ENCODE measurements around the gene ZNF629. TPM values are rescaled to one million over a fixed set of nuclear protein-coding genes. Genes with fewer than 3 reads are reported as not detected.
A peak's percentile ranks its signal among the peaks of the same experiment; 100 is the strongest.

The ZNF629 gene
- polyA plus RNA-seq, 3 donors = 0.27 to 2.0 (median 0.73) TPM

DNA sequence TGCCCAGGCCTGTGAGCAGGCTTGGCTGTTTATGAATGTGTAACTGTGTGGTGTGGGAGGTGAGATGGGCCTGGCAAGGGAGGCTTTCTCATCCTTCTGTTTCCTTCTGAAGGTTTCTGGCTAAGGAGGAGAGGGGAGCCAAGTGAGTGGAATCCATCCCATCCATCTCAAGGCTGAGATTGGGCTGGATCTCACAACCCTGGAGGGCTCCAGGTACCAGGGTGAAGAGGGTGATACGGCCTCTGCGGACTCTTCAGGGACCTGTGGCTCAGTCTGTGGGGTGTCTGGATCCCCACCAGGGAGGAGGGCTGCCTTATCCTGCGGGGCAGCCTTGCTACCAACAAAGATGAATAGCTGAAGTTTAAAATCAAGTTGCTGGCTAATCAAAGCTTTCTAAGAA lies 7.0 kb downstream of the ZNF629 start:
- peak overlapping the region in 1 of 3 experiments; percentile 54 for H3K4me3 ChIP-seq (replicated peaks in 1 of 3; ENCODE audit: low read depth in 2 of 3, low read length in 3 of 3)
- H3K4me1 Mint-ChIP-seq = peaks cover 54% of the 10 kb centered on the region
- TF ChIP-seq, protein P1, sequence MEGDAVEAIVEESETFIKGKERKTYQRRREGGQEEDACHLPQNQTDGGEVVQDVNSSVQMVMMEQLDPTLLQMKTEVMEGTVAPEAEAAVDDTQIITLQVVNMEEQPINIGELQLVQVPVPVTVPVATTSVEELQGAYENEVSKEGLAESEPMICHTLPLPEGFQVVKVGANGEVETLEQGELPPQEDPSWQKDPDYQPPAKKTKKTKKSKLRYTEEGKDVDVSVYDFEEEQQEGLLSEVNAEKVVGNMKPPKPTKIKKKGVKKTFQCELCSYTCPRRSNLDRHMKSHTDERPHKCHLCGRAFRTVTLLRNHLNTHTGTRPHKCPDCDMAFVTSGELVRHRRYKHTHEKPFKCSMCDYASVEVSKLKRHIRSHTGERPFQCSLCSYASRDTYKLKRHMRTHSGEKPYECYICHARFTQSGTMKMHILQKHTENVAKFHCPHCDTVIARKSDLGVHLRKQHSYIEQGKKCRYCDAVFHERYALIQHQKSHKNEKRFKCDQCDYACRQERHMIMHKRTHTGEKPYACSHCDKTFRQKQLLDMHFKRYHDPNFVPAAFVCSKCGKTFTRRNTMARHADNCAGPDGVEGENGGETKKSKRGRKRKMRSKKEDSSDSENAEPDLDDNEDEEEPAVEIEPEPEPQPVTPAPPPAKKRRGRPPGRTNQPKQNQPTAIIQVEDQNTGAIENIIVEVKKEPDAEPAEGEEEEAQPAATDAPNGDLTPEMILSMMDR (IDR thresholded peaks at IDR 0.05) = no peak
- 94% methylated on average over 3 of the region's 3 CpGs for WGBS (ENCODE audit: insufficient coverage)
- H3K27me3 Mint-ChIP-seq (ENCODE audit: low read depth in 3 of 3) = peaks cover 0 to 3% (median 2%) of the 10 kb centered on the region in 3 donors
- peak overlapping the region in 3 of 7 donors; percentile 1 to 61 (median 11) for H3K27ac Mint-ChIP-seq
- peak overlapping the region; percentile 32 for H3K9ac ChIP-seq (ENCODE audit: insufficient read depth, low read length, poor library complexity, severe bottlenecking)
- peaks cover 5% of the 10 kb centered on the region for H4K20me1 ChIP-seq (ENCODE audit: insufficient read depth, low read length)
- no peaks in the 10 kb centered on the region for H3K27me3 ChIP-seq (ENCODE audit: control insufficient read depth in 2 of 2, insufficient read depth in 2 of 2, low read length in 2 of 2)
- no peaks in the 10 kb centered on the region for H3K9me3 ChIP-seq (replicated peaks in 1 of 2; ENCODE audit: control insufficient read depth in 1 of 2, insufficient read depth in 1 of 2, low read length in 2 of 2)
- H3K4me2 ChIP-seq (replicated peaks; ENCODE audit: extremely low read depth, low read length, poor library complexity, severe bottlenecking) = peak overlapping the region; percentile 60
- peaks cover 0 to 2% (median 0%) of the 10 kb centered on the region in 7 donors for H3K9me3 Mint-ChIP-seq
- peaks cover 19 to 25% of the 10 kb centered on the region in 2 donors for H3K36me3 ChIP-seq (replicated peaks in 1 of 2; ENCODE audit: control insufficient read depth in 1 of 2, insufficient read depth in 2 of 2, low read length in 2 of 2)
- peaks cover 16 to 28% of the 10 kb centered on the region in 2 donors for H3K36me3 Mint-ChIP-seq
- no peak for DNase-seq
- H3K79me2 ChIP-seq (ENCODE audit: insufficient read depth, low read length) = peaks cover 14% of the 10 kb centered on the region
- H3K4me1 ChIP-seq (ENCODE audit: control insufficient read depth in 1 of 2, insufficient read depth in 2 of 2, low read length in 2 of 2) = peaks cover 29 to 38% of the 10 kb centered on the region in 2 donors
- peak overlapping the region in 1 of 2 donors; percentile 30 for H3K27ac ChIP-seq (ENCODE audit: low read depth in 1 of 2, low read length in 2 of 2)
- peak overlapping the region; percentile 39 to 75 for H3K4me3 Mint-ChIP-seq
- peak overlapping the region; percentile 76 for H2AFZ ChIP-seq (ENCODE audit: insufficient read depth, low read depth, low read length, poor library complexity, severe bottlenecking)
- intact Hi-C loops (cut with micrococcal nuclease) = no loop called here

DNA sequence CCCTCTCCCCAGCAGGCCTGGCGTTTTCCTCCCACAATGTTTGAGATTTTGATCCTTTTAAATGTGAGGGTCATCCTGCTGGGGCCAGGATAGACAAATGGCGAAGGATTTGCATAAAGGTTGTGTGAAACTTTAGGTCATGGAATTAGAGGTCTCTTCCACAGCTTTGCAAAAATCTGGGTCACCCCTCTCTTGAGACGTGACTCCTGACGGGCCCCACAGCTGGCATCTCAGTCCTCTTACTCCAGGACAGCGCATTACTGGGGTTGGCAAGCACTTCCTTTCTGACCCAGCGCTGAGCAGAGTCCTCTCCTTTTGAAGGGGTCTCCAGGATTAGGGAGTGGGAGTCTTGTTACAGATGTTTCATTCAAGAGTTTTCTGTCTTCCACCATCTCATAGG lies 7.4 kb downstream of the ZNF629 start:
- Histone ChIP-seq H3K4me1 (ENCODE audit: control insufficient read depth in 1 of 2, insufficient read depth in 2 of 2, low read length in 2 of 2) (peaks cover 33 to 43% of the 10 kb centered on the region in 2 donors), H2AFZ (ENCODE audit: insufficient read depth, low read depth, low read length, poor library complexity, severe bottlenecking) (no peak overlapping the region), H3K79me2 (ENCODE audit: insufficient read depth, low read length) (peaks cover 10% of the 10 kb centered on the region), H3K27ac (ENCODE audit: low read depth in 1 of 2, low read length in 2 of 2) (no peak overlapping the region), H3K4me3 (replicated peaks in 1 of 3; ENCODE audit: low read depth in 2 of 3, low read length in 3 of 3) (no peak overlapping the region), H3K4me2 (replicated peaks; ENCODE audit: extremely low read depth, low read length, poor library complexity, severe bottlenecking) (no peak overlapping the region), H3K27me3 (ENCODE audit: control insufficient read depth in 2 of 2, insufficient read depth in 2 of 2, low read length in 2 of 2) (no peaks in the 10 kb centered on the region), H3K9ac (ENCODE audit: insufficient read depth, low read length, poor library complexity, severe bottlenecking) (no peak overlapping the region), H4K20me1 (ENCODE audit: insufficient read depth, low read length) (peaks cover 7% of the 10 kb centered on the region), H3K36me3 (replicated peaks in 1 of 2; ENCODE audit: control insufficient read depth in 1 of 2, insufficient read depth in 2 of 2, low read length in 2 of 2) (peaks cover 19 to 25% of the 10 kb centered on the region in 2 donors), H3K9me3 (replicated peaks in 1 of 2; ENCODE audit: control insufficient read depth in 1 of 2, insufficient read depth in 1 of 2, low read length in 2 of 2) (no peaks in the 10 kb centered on the region)
- Mint-ChIP-seq H3K27ac (no peak overlapping the region), H3K36me3 (peaks cover 15 to 29% of the 10 kb centered on the region in 2 donors), H3K27me3 (ENCODE audit: low read depth in 3 of 3) (peaks cover 0 to 3% (median 2%) of the 10 kb centered on the region in 3 donors), H3K4me3 (no peak overlapping the region), H3K9me3 (peaks cover 0 to 2% (median 0%) of the 10 kb centered on the region in 7 donors), H3K4me1 (peaks cover 56% of the 10 kb centered on the region)
- intact Hi-C loops (cut with micrococcal nuclease) = no loop called here
- DNase-seq = no peak
- no CpG with 5 or more reads among the region's 6 CpGs for WGBS (ENCODE audit: insufficient coverage)
- TF ChIP-seq, protein P1 (IDR thresholded peaks at IDR 0.05) = no peak
